HEK293 (cell line): Measurements from ENCODE around the gene RASGRP3.

Experiments
- ZBTB17 ChIP-seq: fragments of 450-650 bp; formaldehyde crosslinking; IDR thresholded peaks from 2 replicates; pipeline ENCODE4 v1.5.1; 2016; ENCODE audit warnings: missing biosample characterization, missing genetic modification characterization
- ZNF184 ChIP-seq: fragments of 450-650 bp; IDR thresholded peaks from 2 replicates; pipeline ENCODE4 v1.5.1; 2018; ENCODE audit warnings: missing biosample characterization, mild to moderate bottlenecking, missing genetic modification characterization
- ZNF24 ChIP-seq: fragments of 450-650 bp; formaldehyde crosslinking; IDR thresholded peaks from 2 replicates; pipeline ENCODE4 v1.5.1; 2016; ENCODE audit warnings: missing biosample characterization, missing genetic modification characterization
- ZNF302 ChIP-seq: fragments of 450-650 bp; formaldehyde crosslinking; IDR thresholded peaks from 2 replicates; pipeline ENCODE4 v1.5.1; 2016; ENCODE audit warnings: missing biosample characterization, missing genetic modification characterization, low read depth
- TF ChIP-seq, protein P1 (sequence below): fragments of 450-650 bp; formaldehyde crosslinking; IDR thresholded peaks from 2 replicates; pipeline ENCODE4 v1.5.1; 2016; ENCODE audit warnings: missing biosample characterization, missing genetic modification characterization

DNA sequence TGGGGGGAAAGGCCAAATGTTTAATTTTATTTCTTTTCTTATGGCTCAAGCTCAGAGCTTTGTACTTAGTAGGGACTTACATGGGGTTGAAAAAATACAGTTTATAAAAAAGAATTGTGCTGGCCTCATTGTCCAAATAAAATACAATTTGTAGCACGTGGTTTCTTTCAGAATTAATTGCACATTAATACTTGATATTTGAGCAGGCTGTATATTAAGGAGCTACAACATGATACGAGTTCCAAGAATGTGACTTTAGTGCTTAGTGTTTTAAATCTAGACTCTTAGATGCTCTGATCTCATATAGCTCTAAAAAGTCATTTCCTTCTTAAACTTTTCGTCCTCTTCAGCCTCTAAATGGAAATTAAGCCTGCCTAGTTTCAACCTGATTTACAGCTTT, 46.4 kb upstream of the RASGRP3 start:
- TF ChIP-seq, protein P1, sequence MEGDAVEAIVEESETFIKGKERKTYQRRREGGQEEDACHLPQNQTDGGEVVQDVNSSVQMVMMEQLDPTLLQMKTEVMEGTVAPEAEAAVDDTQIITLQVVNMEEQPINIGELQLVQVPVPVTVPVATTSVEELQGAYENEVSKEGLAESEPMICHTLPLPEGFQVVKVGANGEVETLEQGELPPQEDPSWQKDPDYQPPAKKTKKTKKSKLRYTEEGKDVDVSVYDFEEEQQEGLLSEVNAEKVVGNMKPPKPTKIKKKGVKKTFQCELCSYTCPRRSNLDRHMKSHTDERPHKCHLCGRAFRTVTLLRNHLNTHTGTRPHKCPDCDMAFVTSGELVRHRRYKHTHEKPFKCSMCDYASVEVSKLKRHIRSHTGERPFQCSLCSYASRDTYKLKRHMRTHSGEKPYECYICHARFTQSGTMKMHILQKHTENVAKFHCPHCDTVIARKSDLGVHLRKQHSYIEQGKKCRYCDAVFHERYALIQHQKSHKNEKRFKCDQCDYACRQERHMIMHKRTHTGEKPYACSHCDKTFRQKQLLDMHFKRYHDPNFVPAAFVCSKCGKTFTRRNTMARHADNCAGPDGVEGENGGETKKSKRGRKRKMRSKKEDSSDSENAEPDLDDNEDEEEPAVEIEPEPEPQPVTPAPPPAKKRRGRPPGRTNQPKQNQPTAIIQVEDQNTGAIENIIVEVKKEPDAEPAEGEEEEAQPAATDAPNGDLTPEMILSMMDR (tag by site-specific recombination) = no peak
- TF ChIP-seq ZNF302 (tag by site-specific recombination) = no peak
- no peak for TF ChIP-seq ZBTB17 (tag by site-specific recombination)
- TF ChIP-seq ZNF24 = no peak
- no peak for TF ChIP-seq ZNF184 (tag by site-specific recombination)
